ENCODE measurements around the gene AGBL4. TPM values are rescaled to one million over a fixed set of nuclear protein-coding genes. Genes with fewer than 3 reads are reported as not detected.

The AGBL4 gene
- total and polyA plus RNA-seq, 7 donors, result 0.01 to 0.05 TPM; not detected in 5

DNA sequence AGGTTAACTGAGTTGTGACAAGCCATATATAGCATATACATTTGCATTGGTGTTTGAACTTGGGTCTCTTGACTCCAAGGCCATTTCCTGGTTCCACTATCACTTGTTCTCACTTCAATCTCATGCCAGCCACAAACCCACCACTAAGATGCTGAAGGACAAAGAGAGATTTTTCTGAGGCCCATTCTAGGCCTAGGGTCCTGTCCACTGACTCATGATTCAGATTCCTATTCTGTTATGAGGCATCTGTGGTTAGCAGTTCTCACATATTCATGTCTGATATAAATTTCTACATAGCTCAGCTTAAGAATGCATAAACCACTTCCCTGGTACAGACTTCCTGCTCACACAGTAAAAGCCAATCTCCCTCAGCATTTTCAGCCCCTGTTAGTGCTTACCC, 921.0 kb downstream of the AGBL4 start:
- H3K4me1 ChIP-seq, result no peaks in the 10 kb centered on the region
- no peak overlapping the region for H3K4me3 ChIP-seq
- intact Hi-C loops (cut with DNase I), result no loop called here
- TF ChIP-seq CTCF (IDR thresholded peaks at IDR 0.05), result no peak
- ATAC-seq (no peak), DNase-seq (no peak)
- H3K9me3 ChIP-seq, result no peaks in the 10 kb centered on the region
- H3K27ac ChIP-seq, result no peak overlapping the region
- H3K36me3 ChIP-seq (ENCODE audit: insufficient read depth in 1 of 2, low read depth in 1 of 2), result no peaks in the 10 kb centered on the region
- H3K27me3 ChIP-seq (ENCODE audit: insufficient read depth in 3 of 3, low read length in 2 of 3), result no peaks in the 10 kb centered on the region

DNA sequence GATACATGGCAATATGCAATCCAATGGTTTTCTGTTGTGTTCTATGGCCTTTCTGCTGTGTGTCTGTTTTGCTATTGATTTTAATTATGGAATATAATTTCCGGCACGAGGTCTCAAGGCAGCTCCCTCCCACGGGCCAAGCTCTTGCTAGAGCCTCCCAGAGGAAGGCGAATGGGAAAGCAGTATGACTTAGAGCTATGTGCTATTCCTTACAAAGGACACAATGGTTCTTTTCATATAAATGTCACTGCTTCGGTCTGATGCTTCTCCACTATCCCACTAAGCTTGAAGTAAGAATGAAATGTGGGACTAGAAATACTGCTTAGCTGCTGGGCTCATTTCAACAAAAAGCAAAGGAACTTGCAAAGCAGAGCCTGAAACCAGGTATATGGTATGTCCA, 924.9 kb downstream of the AGBL4 start:
- Histone ChIP-seq H3K27me3 (ENCODE audit: insufficient read depth in 3 of 3, low read length in 2 of 3) (no peaks in the 10 kb centered on the region), H3K27ac (no peak overlapping the region), H3K9me3 (peaks cover 3% of the 10 kb centered on the region), H3K4me3 (no peak overlapping the region), H3K36me3 (ENCODE audit: insufficient read depth in 1 of 2, low read depth in 1 of 2) (no peaks in the 10 kb centered on the region), H3K4me1 (no peaks in the 10 kb centered on the region)
- DNase-seq (no peak), ATAC-seq (no peak)
- intact Hi-C loops (cut with DNase I), result no loop called here
- no peak for TF ChIP-seq CTCF (IDR thresholded peaks at IDR 0.05)
- WGBS, 3 donors, result 78 to 85% (median 83%) methylated on average over 5 of the region's 5 CpGs

GRCh38 chr1:49086327-49086726, 937.4 kb downstream of the AGBL4 start:
- Histone ChIP-seq H3K4me1 (no peaks in the 10 kb centered on the region), H3K36me3 (ENCODE audit: insufficient read depth in 1 of 2, low read depth in 1 of 2) (no peaks in the 10 kb centered on the region), H3K27me3 (ENCODE audit: insufficient read depth in 3 of 3, low read length in 2 of 3) (no peaks in the 10 kb centered on the region), H3K27ac (no peak overlapping the region), H3K9me3 (no peaks in the 10 kb centered on the region), H3K4me3 (no peak overlapping the region)
- DNase-seq (no peak), ATAC-seq (no peak)
- intact Hi-C loops (cut with DNase I), result no loop called here
- TF ChIP-seq CTCF (IDR thresholded peaks at IDR 0.05), result no peak
- WGBS, 3 donors, result 82 to 87% (median 85%) methylated on average over 2 of the region's 2 CpGs

DNA sequence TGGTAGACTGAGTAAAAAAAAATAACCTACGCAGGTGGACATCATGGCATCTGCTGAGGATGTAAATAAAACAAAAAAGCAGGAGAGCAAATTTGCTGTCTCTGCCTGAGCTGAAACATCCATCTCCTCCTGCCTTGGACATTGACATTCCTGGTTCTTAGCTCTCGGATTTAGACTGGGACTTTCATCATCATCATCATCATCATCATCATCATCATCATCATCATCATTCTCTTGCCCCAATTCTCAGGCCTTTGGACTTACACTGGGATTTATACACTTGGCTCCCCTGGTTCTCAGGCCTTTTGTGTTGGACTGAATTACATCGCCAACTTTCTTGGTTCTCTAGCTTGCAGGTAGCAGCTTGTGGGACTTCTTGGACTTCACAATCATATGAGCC, 938.7 kb downstream of the AGBL4 start:
- ATAC-seq (no peak), DNase-seq (no peak)
- Histone ChIP-seq H3K4me1 (no peaks in the 10 kb centered on the region), H3K36me3 (ENCODE audit: insufficient read depth in 1 of 2, low read depth in 1 of 2) (no peaks in the 10 kb centered on the region), H3K4me3 (no peak overlapping the region), H3K27ac (no peak overlapping the region), H3K27me3 (ENCODE audit: insufficient read depth in 3 of 3, low read length in 2 of 3) (no peaks in the 10 kb centered on the region), H3K9me3 (no peaks in the 10 kb centered on the region)
- TF ChIP-seq CTCF (IDR thresholded peaks at IDR 0.05), result no peak
- WGBS, 3 donors, result 76 to 87% (median 81%) methylated on average over 3 of the region's 3 CpGs
- intact Hi-C loops (cut with DNase I), result no loop called here

DNA sequence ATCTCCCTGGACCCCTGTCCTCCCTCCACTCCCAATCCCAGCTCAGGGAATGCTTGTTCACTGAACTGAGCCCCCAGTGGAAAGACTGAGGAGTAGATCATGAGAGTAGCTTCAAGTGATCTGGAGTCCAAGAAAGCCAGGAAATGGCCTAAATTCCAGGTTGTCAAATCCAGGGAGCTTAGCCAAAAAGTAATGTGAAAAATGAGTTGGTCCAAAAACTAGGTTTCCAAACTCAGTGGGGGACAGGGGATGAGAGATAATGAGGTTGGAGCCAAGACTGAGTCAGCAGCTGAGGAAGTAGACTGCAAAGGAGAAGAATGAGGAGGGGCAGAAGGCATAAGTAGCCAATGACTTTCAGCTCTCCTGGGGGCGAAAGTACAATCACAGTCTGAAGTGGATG, 963.0 kb downstream of the AGBL4 start:
- no peaks in the 10 kb centered on the region for H3K9me3 ChIP-seq
- 81 to 86% (median 83%) methylated on average over 1 of the region's 1 CpG for WGBS, 3 donors
- no peak overlapping the region for H3K4me3 ChIP-seq
- peaks cover 0 to 3% (median 0%) of the 10 kb centered on the region in 3 donors for H3K27me3 ChIP-seq (ENCODE audit: insufficient read depth in 3 of 3, low read length in 2 of 3)
- no peak for TF ChIP-seq CTCF (IDR thresholded peaks at IDR 0.05)
- no peak for ATAC-seq
- no peak overlapping the region for H3K27ac ChIP-seq
- intact Hi-C loops (cut with DNase I), result no loop called here
- no peak for DNase-seq
- no peaks in the 10 kb centered on the region for H3K36me3 ChIP-seq (ENCODE audit: insufficient read depth in 1 of 2, low read depth in 1 of 2)
- H3K4me1 ChIP-seq, result no peaks in the 10 kb centered on the region

All from psoas muscle (tissue), 8 donors.